HG03565 (cell line): ENCODE data around the gene CACNA1S.

Experiments used
- ATAC-seq: cut with Tn5 transposase; IDR thresholded peaks from one replicate; pipeline ENCODE4 v1.9.1; 2021; ENCODE audit warnings: mild to moderate bottlenecking, moderate library complexity; ENCODE audit not compliant: unreplicated experiment

The CACNA1S gene

GRCh38 chr1:201112173-201112731, at the start of gene CACNA1S:
TSS of gene CACNA1S (minus strand) at chr1:201112426. CDS start at chr1:201112339, 87 bp downstream.
- ATAC-seq = no peak

- no peak for ATAC-seq
Observed at GRCh38 chr1:201157949-201158348, 45.7 kb upstream of the CACNA1S start.

DNA sequence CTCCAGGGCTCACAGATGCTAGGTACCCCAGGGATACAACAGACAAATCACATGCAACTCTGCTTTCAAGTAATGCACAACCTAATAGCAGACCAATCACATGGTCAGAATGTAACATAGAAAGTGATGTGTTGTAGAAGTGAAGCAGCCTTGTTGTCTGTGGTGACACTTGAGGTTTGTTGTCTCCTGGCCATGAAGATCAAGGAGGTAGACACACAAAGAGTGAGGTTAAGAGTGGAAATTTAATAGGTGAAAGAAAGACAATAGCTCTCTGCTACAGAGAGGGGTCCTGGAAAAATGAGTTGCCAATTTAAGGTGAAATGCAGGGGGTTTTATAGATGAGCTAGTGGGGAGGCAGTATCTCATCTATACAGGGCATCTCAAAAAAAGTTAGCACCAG, 44.6 kb upstream of the CACNA1S start:
- ATAC-seq = no peak

DNA sequence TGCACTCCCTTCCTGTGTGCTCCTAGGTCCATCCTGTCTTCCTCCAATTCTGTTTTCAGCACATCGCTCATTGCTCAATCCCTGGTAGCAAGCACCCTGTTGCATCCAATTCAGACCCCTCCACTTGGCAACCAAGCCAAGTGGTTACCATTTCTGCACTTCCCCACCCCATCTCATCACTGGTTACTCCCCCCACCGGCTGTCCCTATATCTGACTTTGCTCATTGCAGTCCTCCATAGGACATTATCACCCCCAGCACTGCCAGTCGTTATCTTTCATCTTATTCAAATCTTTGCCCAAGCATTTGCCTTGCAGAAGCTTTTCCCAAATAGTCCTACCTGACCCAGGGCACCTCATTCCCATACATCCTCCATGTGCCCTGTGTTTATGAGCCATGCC, 44.1 kb upstream of the CACNA1S start:
- no peak for ATAC-seq

- ATAC-seq = no peak
Observed at GRCh38 chr1:201155354-201155753, 43.1 kb upstream of the CACNA1S start.

DNA sequence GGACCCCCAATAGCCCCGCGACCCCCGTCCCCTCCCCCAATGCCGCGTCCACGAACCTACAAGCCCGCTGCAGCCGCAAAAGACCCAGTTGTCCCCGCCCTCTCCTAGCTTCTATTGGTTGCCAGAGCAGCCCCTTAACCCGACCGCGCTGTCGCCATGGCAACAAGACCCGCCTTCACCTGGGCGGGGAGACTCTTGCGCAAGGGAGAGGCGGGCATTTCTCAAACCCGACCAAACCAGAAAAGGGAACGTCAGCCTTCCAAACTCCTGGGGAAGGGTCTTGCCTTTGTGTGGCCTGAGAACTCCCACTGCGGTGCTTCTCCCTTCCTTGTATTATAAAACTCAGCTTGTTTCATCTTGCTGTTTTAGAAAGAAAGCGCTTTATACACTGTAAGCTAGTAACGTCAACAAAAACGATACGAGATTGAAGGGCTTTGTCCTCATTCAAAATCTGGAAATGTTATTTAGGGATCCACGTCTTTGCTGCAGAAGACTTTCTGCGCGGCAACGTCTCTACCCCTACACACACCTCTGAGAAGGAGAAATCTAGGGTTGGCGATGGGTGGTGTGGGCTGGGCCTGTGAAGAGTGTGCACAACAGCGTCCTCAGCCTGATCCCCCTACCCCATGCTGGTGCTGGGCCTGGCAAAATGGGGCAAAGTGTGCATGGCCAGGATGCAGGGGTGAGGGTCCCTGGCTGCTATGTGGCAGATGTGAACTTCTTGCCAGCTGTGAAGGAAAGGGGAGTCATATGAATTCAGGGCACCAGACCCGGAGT, 42.4 kb upstream of the CACNA1S start, which contains the start of gene TMEM9:
Gene TMEM9, minus strand, starts transcription at position 86 of the 777 bp plus-strand sequence. CDS start 551 bp downstream, outside the sequence.
- peak; percentile 77 for ATAC-seq

DNA sequence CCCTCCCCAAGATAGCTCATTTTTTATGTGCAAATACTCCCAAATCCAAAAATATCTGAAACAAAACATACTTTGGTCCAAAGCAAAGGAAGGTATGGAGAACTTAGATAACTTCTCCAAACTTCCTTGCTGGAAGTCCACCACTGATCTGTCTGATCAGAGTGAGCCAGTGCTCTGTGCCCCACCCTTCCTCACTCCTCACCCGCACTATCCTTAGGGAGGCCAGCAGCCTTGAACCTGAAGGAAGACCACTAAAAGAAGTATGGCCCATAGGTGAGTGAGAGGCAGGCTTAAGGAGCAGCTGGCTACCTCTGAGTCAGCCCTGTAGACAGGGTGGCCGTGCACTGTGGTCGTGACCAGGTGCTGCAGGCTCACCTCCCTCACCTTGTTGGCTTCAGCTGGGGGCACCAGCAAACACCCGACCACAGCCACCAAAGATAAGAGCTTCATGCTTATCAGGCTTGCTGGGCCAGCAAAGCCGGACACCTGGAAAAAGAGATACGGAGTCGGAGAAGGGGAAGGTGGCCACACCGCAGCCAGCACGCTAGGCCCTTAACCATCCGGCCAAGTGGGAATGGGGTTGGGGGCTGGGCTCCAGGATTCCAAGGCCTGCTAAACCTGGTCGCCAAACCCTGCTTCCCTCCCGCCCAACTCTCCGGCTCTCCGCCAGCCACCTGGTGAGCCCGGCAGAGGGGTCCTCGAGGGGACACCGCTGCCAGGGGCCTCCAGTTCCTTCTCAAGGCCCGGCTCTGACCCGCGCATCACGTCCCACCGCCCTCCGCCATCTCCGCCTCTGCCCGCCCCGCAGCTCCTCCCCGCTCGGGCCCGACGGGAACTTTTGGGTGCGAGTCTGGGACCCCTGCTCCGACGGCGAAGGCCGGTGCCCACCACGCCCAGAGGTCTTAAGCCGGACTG, 41.5 kb upstream of the CACNA1S start:
- ATAC-seq = peak; percentile 24

DNA sequence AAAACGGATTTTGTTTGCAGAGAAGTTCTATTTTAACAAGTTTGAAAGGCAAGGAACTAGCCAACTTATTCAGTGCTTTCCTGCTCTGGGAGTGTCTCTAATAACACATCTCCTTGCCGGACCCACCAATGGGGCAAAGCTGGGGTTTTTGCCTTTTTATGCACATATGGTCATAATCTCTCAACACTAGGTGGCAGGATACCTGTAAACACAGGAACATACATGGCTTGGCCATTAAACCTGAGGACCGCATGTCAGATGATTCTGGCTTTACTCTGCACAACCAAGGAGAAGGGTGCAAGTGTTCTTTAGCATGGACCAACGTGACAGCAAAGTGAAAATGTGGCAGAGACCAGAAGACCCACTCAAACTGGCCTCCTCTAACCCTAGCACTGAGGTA, 37.2 kb upstream of the CACNA1S start:
- ATAC-seq = no peak

- ATAC-seq = no peak
Observed at GRCh38 chr1:201147396-201148015, 35.3 kb upstream of the CACNA1S start.

GRCh38 chr1:201146626-201147390, 34.6 kb upstream of the CACNA1S start:
- ATAC-seq = no peak

GRCh38 chr1:201145816-201146215, 33.6 kb upstream of the CACNA1S start:
- no peak for ATAC-seq

GRCh38 chr1:201145132-201145531, 32.9 kb upstream of the CACNA1S start:
- no peak for ATAC-seq

DNA sequence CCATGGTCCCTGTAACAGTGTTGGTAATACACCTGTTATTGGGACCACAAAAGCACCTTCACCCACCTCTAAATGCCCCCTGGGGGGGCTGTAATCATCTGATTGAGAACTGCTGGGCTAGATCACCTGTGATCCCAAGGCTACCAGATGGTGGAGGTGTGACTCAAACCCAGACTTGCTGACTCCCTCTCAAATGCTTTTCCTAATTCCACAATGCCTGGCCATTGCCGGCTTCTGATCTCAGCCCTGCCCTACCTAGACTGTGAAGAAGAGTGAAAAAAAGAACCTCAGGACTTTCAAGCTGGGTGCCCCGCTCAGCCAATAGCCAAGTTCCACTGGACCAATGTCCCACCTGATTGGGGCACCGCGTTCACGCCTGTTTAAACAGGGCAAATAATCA, 32.5 kb upstream of the CACNA1S start:
- ATAC-seq = no peak

- no peak for ATAC-seq
Observed at GRCh38 chr1:201143726-201144635, 31.8 kb upstream of the CACNA1S start.

GRCh38 chr1:201142849-201143725, 30.9 kb upstream of the CACNA1S start:
- no peak for ATAC-seq

DNA sequence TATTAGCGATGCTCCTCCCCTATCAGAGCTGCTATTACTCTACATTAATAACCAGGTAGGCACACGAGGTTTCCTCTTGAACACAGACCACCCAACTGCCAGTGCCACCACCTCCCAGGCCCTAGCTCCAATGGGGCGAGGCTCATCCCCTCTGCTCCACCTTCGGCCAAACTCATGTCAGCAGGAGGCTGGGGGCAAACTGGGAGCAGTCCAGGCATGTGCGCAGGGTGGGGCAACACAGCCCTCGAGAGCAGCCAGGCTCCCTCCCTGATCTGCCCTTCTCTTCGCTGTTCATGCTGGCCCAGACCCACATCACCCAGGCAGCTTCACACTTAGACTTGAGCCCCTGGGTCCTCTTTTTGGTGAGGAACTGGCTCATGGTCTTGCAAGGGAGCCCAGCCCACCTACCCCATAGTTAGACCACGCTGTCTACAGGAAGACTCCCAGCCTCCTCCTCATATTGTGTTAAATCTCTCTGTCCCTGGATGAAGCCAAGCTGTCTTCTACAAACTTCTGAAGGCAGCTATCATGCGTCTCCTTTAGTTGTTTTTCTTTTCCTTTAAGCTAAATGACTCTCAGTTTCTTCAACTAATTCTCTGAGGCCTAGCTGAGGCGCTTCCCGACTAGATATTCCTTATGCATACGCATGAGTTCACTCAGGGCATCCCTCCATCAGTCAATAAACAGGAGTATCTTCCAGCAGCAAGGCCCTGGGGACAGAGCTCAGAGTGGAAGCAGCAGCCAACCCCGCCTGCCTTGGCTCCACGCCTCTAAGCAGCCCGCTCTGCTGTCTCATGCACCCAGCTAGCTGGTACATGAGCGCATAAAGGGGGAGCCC, 30.0 kb upstream of the CACNA1S start:
- ATAC-seq = no peak

DNA sequence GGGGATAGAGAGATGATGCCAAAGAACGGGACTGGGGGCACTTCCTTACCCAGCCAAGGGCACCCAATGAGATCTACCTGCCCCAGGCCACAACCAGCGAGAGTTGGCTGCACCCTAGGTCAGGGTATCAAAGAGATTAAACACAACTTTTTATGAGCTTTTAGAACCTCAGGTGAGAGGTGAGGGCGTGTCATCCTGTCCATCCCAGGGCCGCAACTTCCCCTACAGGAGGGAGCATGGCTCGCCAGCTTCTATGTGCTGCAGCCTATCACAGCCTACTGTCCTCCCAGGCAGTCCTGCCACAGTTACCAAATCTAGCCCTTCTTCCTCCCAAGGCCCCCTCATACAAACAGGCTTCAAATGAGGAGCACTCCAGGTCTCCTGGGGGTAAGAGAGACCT, 29.2 kb upstream of the CACNA1S start:
- no peak for ATAC-seq

DNA sequence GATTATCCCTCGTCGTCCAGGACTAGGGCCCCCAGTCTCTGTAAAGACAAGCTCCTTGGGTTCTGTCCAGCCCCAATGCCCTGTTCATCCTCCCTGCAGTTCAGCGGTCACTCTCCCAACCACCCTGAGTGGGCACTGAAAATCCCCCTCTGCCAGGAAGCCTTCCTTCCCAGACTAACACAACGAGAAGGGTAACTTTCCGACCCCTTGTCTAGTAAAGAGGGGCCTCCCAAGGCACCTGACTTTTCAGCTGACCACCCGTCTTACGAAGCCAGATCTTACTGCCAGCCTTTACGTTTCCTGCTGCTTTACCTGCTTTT, 28.7 kb upstream of the CACNA1S start:
- ATAC-seq = no peak
